HepG2 (cell line): ENCODE results near the gene MPZL3. TPM values are rescaled to one million over a fixed set of nuclear protein-coding genes. Genes with fewer than 3 reads are reported as not detected.

Experiments used
- ATAC-seq: fragments of 200-7000 bp; cut with Tn5 transposase; 3 replicates; pipeline ENCODE4 v1.9.1; 2020; ENCODE audit warnings: mild to moderate bottlenecking, moderate library complexity
- BruUV-seq: library from RNA; stranded (reverse); fragments of 400-500 nt; replicated peaks from 2 replicates; lab custom pipeline; 2021; lab: Mats Ljungman, UMichigan
- CTCF ChIA-PET: fragments of 300-600 bp; formaldehyde crosslinking; extraction: SDS; loops from one replicate; lab custom pipeline; 2021; ENCODE audit warnings: low total read pairs, inconsistent platforms, low intra/inter-chr PET ratio; lab: Yijun Ruan, JAX
- POLR2A ChIA-PET: fragments of 350-600 bp; sonication (Branson Sonifier 250); formaldehyde crosslinking; loops from one replicate; lab custom pipeline; 2020; ENCODE audit warnings: antibody characterized with exemption, inconsistent platforms; lab: Yijun Ruan, JAX
- DNase-seq: peaks from one replicate; pipeline ENCODE4 v3.0.0-alpha.2; 2015; ENCODE audit warnings: low spot score
- FAIRE-seq: peaks from 3 replicates; lab custom pipeline; 2011; peaks lifted over from hg19 to GRCh38; lab: Jason Lieb, UNC
- H2AFZ ChIP-seq: one replicate; pipeline ENCODE4 v1.6.1; 2011; ENCODE audit warnings: low read length, inconsistent platforms
- H3K27ac ChIP-seq: fragments of 300-600 bp; 3 replicates; pipeline ENCODE4 v1.8.0; 2011; ENCODE audit warnings: mixed run types, mild to moderate bottlenecking, mixed read lengths, low read length, inconsistent platforms; ENCODE audit not compliant: insufficient read depth; ENCODE audit errors: extremely low read length
- H3K27me3 ChIP-seq, 2 experiments: fragments of 200-600 bp in 1 of 2; 2 replicates in 1 of 2; 3 replicates in 1 of 2; pipeline versions ENCODE4 v1.6.0 to v1.8.0; 2011; ENCODE audit warnings: low read length in 2 of 2, mild to moderate bottlenecking in 2 of 2, moderate library complexity in 2 of 2, inconsistent platforms in 1 of 2; ENCODE audit not compliant: insufficient read depth in 2 of 2, control insufficient read depth in 1 of 2
- H3K36me3 ChIP-seq, 2 experiments: fragments of 200-600 bp in 1 of 2; replicated peaks in 1 of 2; 2 replicates in 1 of 2; 3 replicates in 1 of 2; pipeline versions ENCODE4 v1.5.1 to v1.8.0; 2011; ENCODE audit warnings: low read length in 2 of 2, inconsistent platforms in 1 of 2; ENCODE audit not compliant: insufficient read depth in 2 of 2, control insufficient read depth in 1 of 2
- H3K4me1 ChIP-seq: 2 replicates; pipeline ENCODE4 v1.5.1; 2012; ENCODE audit warnings: low read length, inconsistent platforms; ENCODE audit not compliant: insufficient read depth
- H3K4me2 ChIP-seq: 2 replicates; pipeline ENCODE4 v1.6.0; 2011; ENCODE audit warnings: low read depth, low read length, inconsistent platforms
- H3K4me3 ChIP-seq, 3 experiments: fragments of 200-600 bp in 1 of 3; sonication (generic), shearing (Covaris generic) in 1 of 3; replicated peaks in 1 of 3; 2 replicates each; pipeline ENCODE4 v1.5.1; 2011 to 2016; ENCODE audit warnings: low read length in 3 of 3, inconsistent platforms in 2 of 3, low read depth in 2 of 3, mild to moderate bottlenecking in 2 of 3, control low read depth in 1 of 3, mixed read lengths in 1 of 3; ENCODE audit not compliant: insufficient read depth in 1 of 3
- H3K79me2 ChIP-seq: one replicate; pipeline ENCODE4 v1.6.1; 2011; ENCODE audit warnings: low read length, inconsistent platforms; ENCODE audit not compliant: insufficient read depth
- H3K9ac ChIP-seq: 2 replicates; pipeline ENCODE4 v1.6.0; 2011; ENCODE audit warnings: mild to moderate bottlenecking, low read depth, low read length, inconsistent platforms; ENCODE audit not compliant: insufficient read depth
- H3K9me3 ChIP-seq: 2 replicates; pipeline ENCODE4 v1.5.1; 2012; ENCODE audit warnings: mild to moderate bottlenecking, low read length
- H4K20me1 ChIP-seq: 2 replicates; pipeline ENCODE4 v1.6.0; 2011; ENCODE audit warnings: inconsistent platforms, mild to moderate bottlenecking, low read length, moderate library complexity; ENCODE audit not compliant: insufficient read depth
- HIC2 ChIP-seq: sonication (generic); formaldehyde crosslinking; IDR thresholded peaks from 2 replicates; pipeline ENCODE4 v1.9.0; 2022; ENCODE audit warnings: low read depth, missing genetic modification reagents
- NAIF1 ChIP-seq: sonication (generic); formaldehyde crosslinking; IDR thresholded peaks from 2 replicates; pipeline ENCODE4 v1.5.0; 2020; ENCODE audit warnings: mild to moderate bottlenecking, missing genetic modification reagents, borderline replicate concordance
- NFATC3 ChIP-seq: sonication (generic); formaldehyde crosslinking; IDR thresholded peaks from 2 replicates; pipeline ENCODE4 v1.5.1; 2020; ENCODE audit warnings: mild to moderate bottlenecking, missing genetic modification reagents
- RARA ChIP-seq: IDR thresholded peaks from 2 replicates; pipeline ENCODE4 v1.6.1; 2016; ENCODE audit warnings: missing genetic modification reagents, missing compliant biosample characterization
- ZBTB46 ChIP-seq: sonication (generic); formaldehyde crosslinking; IDR thresholded peaks from 2 replicates; pipeline ENCODE4 v1.4.0; 2020; ENCODE audit warnings: mild to moderate bottlenecking, missing genetic modification reagents, borderline replicate concordance
- ZNF160 ChIP-seq: sonication (generic); formaldehyde crosslinking; IDR thresholded peaks from 2 replicates; pipeline ENCODE4 v1.8.0; 2022; ENCODE audit warnings: mild to moderate bottlenecking, inconsistent platforms, missing genetic modification reagents
- ZNF234 ChIP-seq: sonication (generic); formaldehyde crosslinking; conservative IDR thresholded peaks from 2 replicates; pipeline ENCODE4 v1.5.1; 2020; ENCODE audit warnings: mild to moderate bottlenecking, missing genetic modification reagents
- ZNF431 ChIP-seq: sonication (generic); formaldehyde crosslinking; IDR thresholded peaks from 2 replicates; pipeline ENCODE4 v1.9.0; 2022; ENCODE audit warnings: missing genetic modification reagents, low read depth, mild to moderate bottlenecking, borderline replicate concordance
- ZNF441 ChIP-seq: sonication (generic); formaldehyde crosslinking; IDR thresholded peaks from 2 replicates; pipeline ENCODE4 v1.7.0; 2021; ENCODE audit warnings: missing genetic modification reagents, borderline replicate concordance
- ZNF550 ChIP-seq: sonication (generic); formaldehyde crosslinking; IDR thresholded peaks from 2 replicates; pipeline ENCODE4 v1.4.0; 2020; ENCODE audit warnings: mild to moderate bottlenecking, missing genetic modification reagents, borderline replicate concordance
- ZNF639 ChIP-seq: conservative IDR thresholded peaks from 2 replicates; pipeline ENCODE4 v1.6.1; 2018; ENCODE audit warnings: missing genetic modification reagents
- ZNF75D ChIP-seq: sonication (generic); formaldehyde crosslinking; IDR thresholded peaks from 2 replicates; pipeline ENCODE4 v1.8.1; 2023; ENCODE audit warnings: missing genetic modification reagents, mild to moderate bottlenecking, borderline replicate concordance
- WGBS: methylation state at CpG from one replicate; pipeline ENCODE4 v1.1.6; 2017; ENCODE audit warnings: low lambda C conversion rate; 5-methylcytosine and 5-hydroxymethylcytosine counted together
- in situ Hi-C: cut with HindIII; loops from 2 replicates; pipeline ENCODE4 v1.10.0; 2017; ENCODE audit warnings: low pct_unique_long_range_greater_than_20kb; ENCODE audit not compliant: extremely low pct_ligation_motif_present
- intact Hi-C: fragments of 100-400 bp; cut with micrococcal nuclease; formaldehyde crosslinking; loops from one replicate; pipeline ENCODE4 v1.10.0; 2022; ENCODE audit not compliant: unreplicated experiment
- polyA plus RNA-seq, 8 experiments: library from polyadenylated mRNA; depleted of rRNA in 3 of 8; stranded (reverse) in 7 of 8; unstranded in 1 of 8; fragments of >200 nt; fragmentation: Illumina TruSeq in 4 of 8; extraction: Trizol in 4 of 8; gene quantifications; 2 replicates each; pipeline versions ENCODE4 v1.2.1 to v1.2.3, GENCODE V29; 2011 to 2016; ENCODE audit warnings: low read depth in 4 of 8, missing spikeins in 1 of 8, mixed read lengths in 1 of 8; ENCODE audit not compliant: insufficient read depth in 1 of 8
- total RNA-seq, 5 experiments: library from RNA; depleted of rRNA; stranded (reverse); fragments of >200 nt; fragmentation: Illumina TruSeq; extraction: Trizol; gene quantifications; 2 replicates each; pipeline ENCODE4 v1.2.3, GENCODE V29; 2016; ENCODE audit warnings: low read depth in 1 of 5

The MPZL3 gene
- total and polyA plus RNA-seq, 2 of the 13 experiments (the other 11 are each of a cell fraction or from before 2014, with no cell fraction given) = 5.3 to 9.3 TPM

- Histone ChIP-seq H3K9ac (peak overlapping the region; percentile 28; the same call in 1 of the 2 replicates), H3K9me3 (no peaks in the 10 kb centered on the region), H3K4me3 (no peak overlapping the region), H3K4me2 (peak overlapping the region; percentile 81; the same call in 1 of the 2 replicates), H2AFZ (no peak overlapping the region), H3K79me2 (peaks cover 7% of the 10 kb centered on the region), H3K4me1 (peaks cover 43% of the 10 kb centered on the region), H4K20me1 (no peaks in the 10 kb centered on the region), H3K36me3 (peaks cover 2 to 11% of the 10 kb centered on the region in 2 experiments; a peak in 2 of 5 replicates), H3K27me3 (peaks cover 1 to 22% of the 10 kb centered on the region in 2 experiments; a peak in 4 of 5 replicates), H3K27ac (no peak overlapping the region)
- in situ Hi-C loops (no loop called here), intact Hi-C loops (no loop called here)
- ChIA-PET CTCF (no interaction called here), POLR2A (interaction anchor here (1.4 kb wide), 1 partner anchor 15 kb away, joined by 9 read pairs; the partner anchor contains the start of gene MPZL3)
- WGBS = 56% methylated on average over 1 of the region's 1 CpG
- ATAC-seq (no peak), DNase-seq (no peak), FAIRE-seq (no peak)
- no TSS peak for BruUV-seq
- TF ChIP-seq ZNF431 (CRISPR knock-in tag) (no peak), HIC2 (CRISPR knock-in tag) (no peak), ZNF441 (CRISPR knock-in tag) (no peak), NFATC3 (CRISPR knock-in tag) (no peak), ZNF550 (no peak), ZNF75D (CRISPR knock-in tag) (no peak), ZNF639 (CRISPR knock-in tag) (no peak), RARA (CRISPR knock-in tag) (no peak), ZNF234 (no peak), NAIF1 (CRISPR knock-in tag) (no peak), ZBTB46 (CRISPR knock-in tag) (no peak), ZNF160 (CRISPR knock-in tag) (no peak)
Observed at GRCh38 chr11:118265954-118266353, 13.8 kb upstream of the MPZL3 start.
